Neural progenitor cell (in vitro differentiated cells): ENCODE data around the gene FHAD1.

Experiments
- EZH2phosphoT487 ChIP-seq: fragments of 200-600 bp; sonication (generic); IDR thresholded peaks from 2 replicates; pipeline ENCODE4 v1.6.1; 2017; ENCODE audit warnings: antibody characterized with exemption
- TF ChIP-seq, protein P1 (sequence below): fragments of 200-600 bp; sonication (generic); IDR thresholded peaks from 2 replicates; pipeline ENCODE4 v1.5.1; 2017; ENCODE audit warnings: antibody characterized with exemption, mild to moderate bottlenecking

DNA sequence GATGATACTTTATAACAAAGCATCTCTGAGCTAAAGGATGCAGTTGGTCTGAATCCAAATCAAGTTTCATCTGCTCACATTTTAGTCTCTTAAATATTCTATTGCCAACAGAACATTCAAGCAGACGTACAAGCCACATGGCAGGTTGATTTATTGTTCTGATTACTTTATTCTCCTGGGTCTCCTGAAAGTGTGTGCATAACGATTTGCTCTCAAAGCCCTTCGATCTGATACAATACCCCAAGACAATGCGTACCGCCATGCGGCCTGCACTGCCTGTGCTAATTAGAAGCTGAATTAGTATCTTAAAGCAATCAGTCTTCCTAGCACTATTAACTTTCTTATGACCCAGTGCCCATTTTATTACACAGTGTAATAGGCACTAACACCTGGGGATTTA, 56.9 kb downstream of the FHAD1 start:
- TF ChIP-seq, protein P1, sequence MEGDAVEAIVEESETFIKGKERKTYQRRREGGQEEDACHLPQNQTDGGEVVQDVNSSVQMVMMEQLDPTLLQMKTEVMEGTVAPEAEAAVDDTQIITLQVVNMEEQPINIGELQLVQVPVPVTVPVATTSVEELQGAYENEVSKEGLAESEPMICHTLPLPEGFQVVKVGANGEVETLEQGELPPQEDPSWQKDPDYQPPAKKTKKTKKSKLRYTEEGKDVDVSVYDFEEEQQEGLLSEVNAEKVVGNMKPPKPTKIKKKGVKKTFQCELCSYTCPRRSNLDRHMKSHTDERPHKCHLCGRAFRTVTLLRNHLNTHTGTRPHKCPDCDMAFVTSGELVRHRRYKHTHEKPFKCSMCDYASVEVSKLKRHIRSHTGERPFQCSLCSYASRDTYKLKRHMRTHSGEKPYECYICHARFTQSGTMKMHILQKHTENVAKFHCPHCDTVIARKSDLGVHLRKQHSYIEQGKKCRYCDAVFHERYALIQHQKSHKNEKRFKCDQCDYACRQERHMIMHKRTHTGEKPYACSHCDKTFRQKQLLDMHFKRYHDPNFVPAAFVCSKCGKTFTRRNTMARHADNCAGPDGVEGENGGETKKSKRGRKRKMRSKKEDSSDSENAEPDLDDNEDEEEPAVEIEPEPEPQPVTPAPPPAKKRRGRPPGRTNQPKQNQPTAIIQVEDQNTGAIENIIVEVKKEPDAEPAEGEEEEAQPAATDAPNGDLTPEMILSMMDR: no peak
- no peak for TF ChIP-seq EZH2phosphoT487
